Gastrocnemius medialis (tissue), 4 donors: ENCODE results near the gene BAIAP2L1.

ENCODE experiments used
- POLR2A ChIP-seq, 2 donors: fragments of 450-650 bp; IDR thresholded peaks; one replicate each; pipeline ENCODE4 v1.6.1; 2017; ENCODE audit warnings: antibody characterized with exemption in 2 of 2, mild to moderate bottlenecking in 2 of 2, moderate library complexity in 2 of 2
- TF ChIP-seq, protein P1 (sequence below), 5 experiments: fragments of 450-650 bp in 3 of 5; fragments of 200-600 bp in 2 of 5; sonication (generic) in 2 of 5; IDR thresholded peaks in 4 of 5; conservative IDR thresholded peaks in 1 of 5; 1 replicate in 4 of 5; 2 replicates in 1 of 5; pipeline ENCODE4 v1.5.1; 2016 to 2019; ENCODE audit warnings: antibody characterized with exemption in 5 of 5, mild to moderate bottlenecking in 3 of 5, moderate library complexity in 3 of 5

DNA sequence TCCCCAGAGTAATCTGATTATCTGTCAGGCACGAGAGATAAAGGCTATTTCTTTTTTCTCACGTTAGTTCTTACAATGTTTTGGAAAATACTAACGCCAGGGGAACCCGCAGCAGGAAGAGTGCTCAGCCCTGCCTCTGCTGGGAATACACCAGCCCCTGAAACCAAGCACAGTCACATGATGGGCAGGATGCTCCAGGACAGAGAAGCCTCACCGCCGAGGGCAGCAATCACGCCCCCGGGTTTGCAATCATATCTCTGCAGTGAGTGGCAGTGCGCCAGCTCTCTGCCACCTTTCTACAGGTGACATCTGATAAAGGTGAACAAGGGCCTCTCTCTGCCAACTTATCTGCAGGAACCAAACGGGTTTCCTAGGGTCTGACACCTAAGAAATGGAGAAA is 79.6 kb downstream of the BAIAP2L1 start:
- TF ChIP-seq, protein P1, sequence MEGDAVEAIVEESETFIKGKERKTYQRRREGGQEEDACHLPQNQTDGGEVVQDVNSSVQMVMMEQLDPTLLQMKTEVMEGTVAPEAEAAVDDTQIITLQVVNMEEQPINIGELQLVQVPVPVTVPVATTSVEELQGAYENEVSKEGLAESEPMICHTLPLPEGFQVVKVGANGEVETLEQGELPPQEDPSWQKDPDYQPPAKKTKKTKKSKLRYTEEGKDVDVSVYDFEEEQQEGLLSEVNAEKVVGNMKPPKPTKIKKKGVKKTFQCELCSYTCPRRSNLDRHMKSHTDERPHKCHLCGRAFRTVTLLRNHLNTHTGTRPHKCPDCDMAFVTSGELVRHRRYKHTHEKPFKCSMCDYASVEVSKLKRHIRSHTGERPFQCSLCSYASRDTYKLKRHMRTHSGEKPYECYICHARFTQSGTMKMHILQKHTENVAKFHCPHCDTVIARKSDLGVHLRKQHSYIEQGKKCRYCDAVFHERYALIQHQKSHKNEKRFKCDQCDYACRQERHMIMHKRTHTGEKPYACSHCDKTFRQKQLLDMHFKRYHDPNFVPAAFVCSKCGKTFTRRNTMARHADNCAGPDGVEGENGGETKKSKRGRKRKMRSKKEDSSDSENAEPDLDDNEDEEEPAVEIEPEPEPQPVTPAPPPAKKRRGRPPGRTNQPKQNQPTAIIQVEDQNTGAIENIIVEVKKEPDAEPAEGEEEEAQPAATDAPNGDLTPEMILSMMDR (IDR thresholded peaks at IDR 0.05 in 4 of 5, conservative IDR thresholded peaks at IDR 0.05 in 1 of 5) = no peak
- TF ChIP-seq POLR2A (IDR thresholded peaks at IDR 0.05) = no peak
